Vagina (tissue), 2 donors: ENCODE measurements around the gene IL1RL1.

Experiments
- POLR2A ChIP-seq, 2 donors: fragments of 450-650 bp; IDR thresholded peaks; one replicate each; pipeline ENCODE4 v1.6.1; 2017; ENCODE audit warnings: antibody characterized with exemption in 2 of 2, mild to moderate bottlenecking in 2 of 2, moderate library complexity in 2 of 2
- POLR2AphosphoS5 ChIP-seq, 2 donors: sonication (generic); formaldehyde crosslinking; IDR thresholded peaks; one replicate each; pipeline ENCODE4 v1.9.0; 2017; ENCODE audit warnings: antibody characterized with exemption in 2 of 2, mild to moderate bottlenecking in 2 of 2, low read depth in 1 of 2; ENCODE audit not compliant: insufficient read depth in 1 of 2
- TF ChIP-seq, protein P1 (sequence below), 3 experiments: fragments of 450-650 bp in 2 of 3; fragments of 200-600 bp in 1 of 3; sonication (generic) in 1 of 3; IDR thresholded peaks; one replicate each; pipeline ENCODE4 v1.5.1; 2017 to 2019; ENCODE audit warnings: antibody characterized with exemption in 3 of 3, mild to moderate bottlenecking in 2 of 3, moderate library complexity in 2 of 3

DNA sequence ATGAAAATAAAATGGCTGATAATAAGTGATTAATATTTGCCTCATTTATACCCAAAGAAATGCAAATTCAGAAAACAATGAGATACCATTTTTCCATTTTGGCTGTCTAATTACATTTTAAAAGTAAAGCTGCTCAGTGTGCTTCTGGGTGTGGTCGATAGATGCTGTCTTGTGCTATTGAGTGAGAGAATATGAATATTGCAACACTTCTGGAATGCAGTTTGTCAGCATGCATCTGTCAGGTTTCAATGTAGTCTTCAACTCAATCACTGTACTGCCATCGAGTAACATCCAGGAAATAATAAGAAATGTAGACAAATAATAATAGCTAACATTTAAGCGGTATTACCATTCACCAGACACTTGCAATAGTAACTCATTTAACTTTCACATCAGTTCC lies 48.2 kb downstream of the IL1RL1 start:
- TF ChIP-seq, protein P1, sequence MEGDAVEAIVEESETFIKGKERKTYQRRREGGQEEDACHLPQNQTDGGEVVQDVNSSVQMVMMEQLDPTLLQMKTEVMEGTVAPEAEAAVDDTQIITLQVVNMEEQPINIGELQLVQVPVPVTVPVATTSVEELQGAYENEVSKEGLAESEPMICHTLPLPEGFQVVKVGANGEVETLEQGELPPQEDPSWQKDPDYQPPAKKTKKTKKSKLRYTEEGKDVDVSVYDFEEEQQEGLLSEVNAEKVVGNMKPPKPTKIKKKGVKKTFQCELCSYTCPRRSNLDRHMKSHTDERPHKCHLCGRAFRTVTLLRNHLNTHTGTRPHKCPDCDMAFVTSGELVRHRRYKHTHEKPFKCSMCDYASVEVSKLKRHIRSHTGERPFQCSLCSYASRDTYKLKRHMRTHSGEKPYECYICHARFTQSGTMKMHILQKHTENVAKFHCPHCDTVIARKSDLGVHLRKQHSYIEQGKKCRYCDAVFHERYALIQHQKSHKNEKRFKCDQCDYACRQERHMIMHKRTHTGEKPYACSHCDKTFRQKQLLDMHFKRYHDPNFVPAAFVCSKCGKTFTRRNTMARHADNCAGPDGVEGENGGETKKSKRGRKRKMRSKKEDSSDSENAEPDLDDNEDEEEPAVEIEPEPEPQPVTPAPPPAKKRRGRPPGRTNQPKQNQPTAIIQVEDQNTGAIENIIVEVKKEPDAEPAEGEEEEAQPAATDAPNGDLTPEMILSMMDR (IDR thresholded peaks at IDR 0.05) = no peak
- TF ChIP-seq POLR2A (IDR thresholded peaks at IDR 0.05) (no peak), POLR2AphosphoS5 (IDR thresholded peaks at IDR 0.05; ENCODE audit: insufficient read depth in 1 of 2, low read depth in 1 of 2) (no peak)
